Measurements from ENCODE around the gene AUTS2.

DNA sequence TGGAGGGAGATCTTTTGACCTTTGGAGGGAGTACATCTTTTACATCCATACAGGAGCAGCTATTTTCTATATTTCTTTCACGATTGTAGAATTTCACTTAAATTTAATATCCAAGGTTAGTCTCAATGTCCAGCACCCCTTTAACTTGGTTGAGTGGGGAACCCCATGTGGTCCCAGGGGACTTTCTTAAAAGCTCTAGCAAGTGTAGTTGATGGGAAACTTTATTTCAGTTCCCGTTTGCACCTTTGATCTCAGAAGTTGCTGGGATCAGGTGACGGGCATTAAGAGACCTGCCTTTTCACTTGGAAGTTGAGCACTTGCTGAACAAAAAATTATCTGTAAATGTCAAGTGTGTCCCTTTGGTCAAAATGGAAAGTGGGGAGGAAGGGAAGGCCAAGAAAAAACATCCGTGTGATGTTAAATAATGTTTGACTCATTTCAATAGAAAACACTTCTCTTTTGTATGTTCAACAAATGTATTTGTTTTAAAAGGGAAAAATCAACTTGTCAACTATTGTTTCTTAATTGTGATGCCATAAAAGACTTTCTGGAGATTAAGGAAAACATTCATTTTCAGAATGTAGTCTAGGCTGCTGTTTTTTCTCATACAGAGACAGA lies 1163.5 kb downstream of the AUTS2 start:
- TF ChIP-seq TBP (optimal IDR thresholded peaks at IDR 0.05; ENCODE audit: low read depth, low read length) = no peak
- no peak for TF ChIP-seq RAD51 (IDR thresholded peaks at IDR 0.05; ENCODE audit: borderline replicate concordance, low read depth)
- no peak for TF ChIP-seq CHD2 (IDR thresholded peaks at IDR 0.05; ENCODE audit: low read depth, low read length)
